ENCODE data around the gene CEP131. TPM values are rescaled to one million over a fixed set of nuclear protein-coding genes. Genes with fewer than 3 reads are reported as not detected.

CEP131 gene
- total and polyA plus RNA-seq, 7 donors: 1.8 to 11.6 (median 5.0) TPM

DNA sequence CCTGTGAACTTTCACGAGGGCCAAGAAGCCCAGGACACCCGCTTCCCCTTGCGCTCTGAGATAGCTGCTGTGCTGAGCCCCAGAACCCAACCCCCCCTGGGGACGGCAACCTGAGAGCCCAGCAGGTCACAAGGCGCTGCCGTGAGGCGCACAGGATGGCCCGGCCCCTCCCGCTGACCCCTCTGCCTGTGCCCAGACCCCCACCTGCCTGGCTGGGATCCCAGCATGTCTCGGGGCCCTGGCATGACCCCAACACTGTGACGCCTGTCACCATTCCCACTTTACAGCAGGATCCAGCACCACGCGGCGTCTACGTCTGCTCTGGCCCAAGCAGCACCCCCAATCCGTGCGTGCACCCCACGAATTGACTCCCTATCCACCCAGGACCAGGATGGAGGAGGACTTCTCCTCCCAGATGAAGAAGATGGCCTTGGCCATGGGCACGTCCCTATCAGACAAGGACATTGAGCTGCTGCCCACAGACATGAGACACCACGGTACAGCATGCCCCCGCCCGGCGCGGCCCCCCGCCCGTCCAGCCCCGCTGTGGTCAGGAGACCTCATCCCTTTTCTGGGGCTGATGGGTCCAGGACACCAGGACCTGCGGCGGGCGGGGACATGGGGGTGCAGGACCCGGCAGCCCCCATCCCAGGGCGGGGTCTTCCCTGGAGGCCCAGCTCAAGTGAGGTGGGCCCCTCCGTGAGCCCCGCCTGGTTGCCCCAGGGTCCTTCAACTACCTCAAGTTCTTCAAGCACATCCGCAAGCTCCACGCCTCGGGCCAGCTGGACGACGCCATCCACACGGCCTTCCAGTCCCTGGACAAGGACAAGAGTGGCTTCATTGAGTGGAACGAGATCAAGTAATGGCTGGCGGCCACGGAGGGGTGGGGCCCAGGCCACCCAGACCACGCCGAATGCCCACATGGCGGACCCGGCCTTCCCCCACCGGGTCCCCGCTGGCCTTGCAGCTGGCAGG, 41.6 kb downstream of the CEP131 start:
- TF ChIP-seq EP300 (IDR thresholded peaks at IDR 0.05) (no peak), POLR2AphosphoS5 (IDR thresholded peaks at IDR 0.05) (no peak), POLR2A (IDR thresholded peaks at IDR 0.05) (no peak)
- TF ChIP-seq, protein P1, sequence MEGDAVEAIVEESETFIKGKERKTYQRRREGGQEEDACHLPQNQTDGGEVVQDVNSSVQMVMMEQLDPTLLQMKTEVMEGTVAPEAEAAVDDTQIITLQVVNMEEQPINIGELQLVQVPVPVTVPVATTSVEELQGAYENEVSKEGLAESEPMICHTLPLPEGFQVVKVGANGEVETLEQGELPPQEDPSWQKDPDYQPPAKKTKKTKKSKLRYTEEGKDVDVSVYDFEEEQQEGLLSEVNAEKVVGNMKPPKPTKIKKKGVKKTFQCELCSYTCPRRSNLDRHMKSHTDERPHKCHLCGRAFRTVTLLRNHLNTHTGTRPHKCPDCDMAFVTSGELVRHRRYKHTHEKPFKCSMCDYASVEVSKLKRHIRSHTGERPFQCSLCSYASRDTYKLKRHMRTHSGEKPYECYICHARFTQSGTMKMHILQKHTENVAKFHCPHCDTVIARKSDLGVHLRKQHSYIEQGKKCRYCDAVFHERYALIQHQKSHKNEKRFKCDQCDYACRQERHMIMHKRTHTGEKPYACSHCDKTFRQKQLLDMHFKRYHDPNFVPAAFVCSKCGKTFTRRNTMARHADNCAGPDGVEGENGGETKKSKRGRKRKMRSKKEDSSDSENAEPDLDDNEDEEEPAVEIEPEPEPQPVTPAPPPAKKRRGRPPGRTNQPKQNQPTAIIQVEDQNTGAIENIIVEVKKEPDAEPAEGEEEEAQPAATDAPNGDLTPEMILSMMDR (IDR thresholded peaks at IDR 0.05): no peak
- Histone ChIP-seq H3K27ac (no peak overlapping the region), H3K36me3 (no peaks in the 10 kb centered on the region), H3K4me3 (no peak overlapping the region), H3K4me1 (no peaks in the 10 kb centered on the region), H3K27me3 (peaks cover 0 to 30% (median 9%) of the 10 kb centered on the region in 3 donors), H3K9me3 (no peaks in the 10 kb centered on the region)
- no peak for DNase-seq
- WGBS, 2 donors: 90 to 93% methylated on average over 49 of the region's 49 CpGs
- intact Hi-C loops (cut with DNase I): no loop called here

DNA sequence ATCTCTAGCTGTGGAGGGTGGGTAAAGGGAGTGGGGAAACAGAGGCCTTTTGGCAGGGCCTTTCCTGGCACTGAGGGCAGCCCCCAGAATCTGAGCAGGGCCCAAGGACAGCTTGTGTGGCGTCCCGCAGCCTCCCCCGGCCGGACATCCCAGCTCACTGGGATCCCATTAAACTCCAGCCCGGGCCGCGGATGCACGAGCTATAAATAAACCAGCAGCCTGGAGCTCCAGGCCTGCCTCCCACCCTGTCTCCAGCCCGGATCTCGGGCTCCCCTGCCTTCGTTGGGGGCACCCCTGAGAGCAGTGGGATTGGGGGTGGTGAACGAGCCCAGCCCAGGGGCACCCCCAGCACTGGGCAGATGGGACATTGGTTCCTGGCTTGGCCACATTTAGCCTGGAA, 42.9 kb downstream of the CEP131 start:
- no peak overlapping the region for H3K4me3 ChIP-seq
- intact Hi-C loops (cut with DNase I): no loop called here
- TF ChIP-seq POLR2A (IDR thresholded peaks at IDR 0.05): no peak
- no peak for TF ChIP-seq EP300 (IDR thresholded peaks at IDR 0.05)
- TF ChIP-seq, protein P1 (IDR thresholded peaks at IDR 0.05): no peak
- no peak for TF ChIP-seq POLR2AphosphoS5 (IDR thresholded peaks at IDR 0.05)
- no peaks in the 10 kb centered on the region for H3K4me1 ChIP-seq
- H3K27me3 ChIP-seq: peaks cover 0 to 30% (median 9%) of the 10 kb centered on the region in 3 donors
- H3K27ac ChIP-seq: no peak overlapping the region
- no peaks in the 10 kb centered on the region for H3K36me3 ChIP-seq
- H3K9me3 ChIP-seq: peaks cover 0 to 3% (median 0%) of the 10 kb centered on the region in 4 donors
- WGBS, 2 donors: 81 to 86% methylated on average over 12 of the region's 12 CpGs
- DNase-seq: no peak

DNA sequence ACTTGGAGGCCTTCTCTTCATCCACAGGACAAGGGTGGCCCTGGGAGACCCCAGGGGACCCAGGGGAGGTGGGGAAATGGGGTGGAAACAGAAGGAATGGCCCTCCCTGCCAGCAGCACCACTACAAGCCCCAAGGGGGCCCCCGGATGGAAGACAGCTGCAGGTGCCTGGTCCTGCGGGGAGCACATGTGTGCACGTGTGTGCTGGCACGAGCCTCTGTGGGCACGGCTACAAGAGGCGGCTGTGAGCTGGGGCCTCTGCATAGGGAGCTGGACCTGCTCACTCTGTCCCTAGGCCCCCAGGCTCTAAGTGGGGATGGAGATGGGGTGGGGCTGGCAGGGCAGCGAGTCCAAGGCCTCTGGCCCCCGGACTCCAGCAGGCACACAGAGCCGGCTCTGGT, 43.5 kb downstream of the CEP131 start:
- intact Hi-C loops (cut with DNase I): no loop called here
- Histone ChIP-seq H3K27me3 (peaks cover 0 to 26% (median 9%) of the 10 kb centered on the region in 3 donors), H3K4me1 (no peaks in the 10 kb centered on the region), H3K27ac (no peak overlapping the region), H3K4me3 (no peak overlapping the region), H3K9me3 (peaks cover 0 to 3% (median 0%) of the 10 kb centered on the region in 4 donors), H3K36me3 (no peaks in the 10 kb centered on the region)
- WGBS, 2 donors: 78 to 82% methylated on average over 9 of the region's 9 CpGs
- DNase-seq: no peak
- TF ChIP-seq POLR2AphosphoS5 (IDR thresholded peaks at IDR 0.05) (no peak), POLR2A (IDR thresholded peaks at IDR 0.05) (no peak), EP300 (IDR thresholded peaks at IDR 0.05) (no peak)
- TF ChIP-seq, protein P1 (IDR thresholded peaks at IDR 0.05): no peak

DNA sequence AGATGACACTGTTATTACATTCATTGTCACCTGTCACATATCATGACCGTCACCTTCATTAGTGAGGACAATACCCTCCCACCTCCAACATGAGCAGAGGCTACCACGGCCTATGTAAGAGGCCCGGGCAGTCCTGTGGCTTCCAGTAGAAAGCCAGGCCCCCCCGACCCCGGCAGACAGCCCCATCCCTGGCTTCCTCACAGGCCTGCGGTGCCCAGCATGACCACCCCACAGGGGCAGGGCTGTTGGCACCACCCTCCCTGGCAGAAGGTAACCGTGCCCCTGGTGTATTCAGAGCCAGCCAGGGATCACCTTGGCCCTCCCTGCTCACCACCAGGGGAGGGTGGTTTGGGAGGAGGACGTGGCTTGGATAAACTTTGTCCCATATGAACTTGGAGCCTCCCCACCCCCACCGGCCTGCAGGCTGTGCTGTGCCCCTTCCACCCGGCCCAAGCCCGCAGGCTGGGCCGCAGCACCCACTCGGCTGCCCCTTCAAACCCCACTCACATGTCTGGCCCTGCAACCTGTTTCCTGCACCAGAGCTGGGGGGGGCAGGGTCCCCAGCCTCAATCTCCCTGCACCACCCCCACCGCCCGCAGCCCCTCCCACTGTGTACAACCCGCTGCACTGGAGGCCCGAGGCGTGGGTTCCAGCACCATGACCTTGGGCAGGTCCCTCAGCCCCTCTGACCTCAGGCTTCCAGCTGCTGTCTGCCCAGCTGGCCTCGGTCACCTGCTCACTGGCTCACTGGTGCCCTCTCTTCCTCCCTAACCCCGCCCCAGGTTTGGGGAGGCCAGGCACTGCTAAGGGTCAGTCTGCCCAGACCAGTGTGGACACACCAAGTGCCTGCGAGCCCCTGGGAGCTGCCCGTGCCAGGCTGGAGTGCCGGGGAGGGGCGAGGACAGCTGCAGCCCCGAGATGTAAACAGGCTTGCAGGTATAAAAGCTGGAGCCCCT, 44.4 kb downstream of the CEP131 start:
- DNase-seq: no peak
- TF ChIP-seq EP300 (IDR thresholded peaks at IDR 0.05) (no peak), POLR2AphosphoS5 (IDR thresholded peaks at IDR 0.05) (no peak), POLR2A (IDR thresholded peaks at IDR 0.05) (no peak)
- TF ChIP-seq, protein P1 (IDR thresholded peaks at IDR 0.05): no peak
- no peaks in the 10 kb centered on the region for H3K36me3 ChIP-seq
- H3K9me3 ChIP-seq: peaks cover 0 to 3% (median 0%) of the 10 kb centered on the region in 4 donors
- intact Hi-C loops (cut with DNase I): no loop called here
- WGBS, 2 donors: 85 to 87% methylated on average over 25 of the region's 25 CpGs
- H3K4me3 ChIP-seq: no peak overlapping the region
- no peak overlapping the region for H3K27ac ChIP-seq
- H3K4me1 ChIP-seq: no peaks in the 10 kb centered on the region
- peaks cover 0 to 20% (median 4%) of the 10 kb centered on the region in 3 donors for H3K27me3 ChIP-seq

All from sigmoid colon (tissue), 7 donors.